NCI-H510A treated with DMSO at 0.1 percent for 48 hours (cell line): ENCODE measurements around the gene PDZD8.
"Not testable (repeated sequence)": the region's sequence is repeated elsewhere in the genome, so short reads cannot be mapped to it uniquely, and the experiment has no call there.

Experiments used
- DNase-seq: peaks from one replicate; lab custom pipeline; 2025; lab: John Stamatoyannopoulos, UW

PDZD8 gene

GRCh38 chr10:117346574-117346973, 28.7 kb downstream of the PDZD8 start:
- DNase-seq: no peak

DNA sequence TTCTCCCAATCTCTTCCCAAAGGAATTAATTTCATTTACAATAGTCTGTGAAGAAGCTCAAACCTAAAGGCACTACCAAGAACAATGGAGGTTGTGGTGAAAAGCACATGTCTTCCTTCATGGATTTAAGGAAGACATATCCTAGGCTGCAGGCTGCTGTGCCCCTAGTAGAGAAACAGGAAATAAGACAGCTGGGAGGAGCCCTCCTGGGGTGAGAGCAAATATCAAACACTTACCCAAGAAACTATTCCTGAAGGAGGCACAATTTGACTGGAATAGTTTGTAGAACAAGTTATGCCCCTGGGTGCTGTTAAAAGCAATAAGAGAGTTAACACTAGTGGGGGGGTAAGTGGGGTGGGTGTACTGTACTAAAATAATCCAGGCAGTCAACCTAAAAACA, 30.1 kb downstream of the PDZD8 start:
- no peak for DNase-seq

- no peak for DNase-seq
Observed at GRCh38 chr10:117342641-117343040, 32.6 kb downstream of the PDZD8 start.

DNA sequence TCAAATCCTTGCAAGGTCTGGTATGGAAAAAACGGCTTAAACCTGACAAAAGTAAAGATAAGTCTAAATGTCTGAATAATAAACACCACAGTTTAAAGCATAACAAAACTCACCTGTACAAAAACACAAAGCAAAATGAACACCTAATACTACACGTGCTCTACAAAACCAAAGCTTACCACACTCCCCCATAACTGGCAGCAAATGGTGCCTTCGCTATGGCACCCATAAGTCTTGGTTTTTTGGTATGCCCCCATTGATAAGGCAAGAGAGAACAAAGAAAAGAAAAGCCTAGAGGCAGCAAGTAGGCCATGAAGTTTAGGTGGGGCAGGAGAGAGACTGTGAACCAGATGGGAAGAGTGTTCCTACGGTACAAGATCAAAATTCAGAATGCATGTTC, 34.2 kb downstream of the PDZD8 start:
- no peak for DNase-seq

- no peak for DNase-seq
Observed at GRCh38 chr10:117339979-117340378, 35.3 kb downstream of the PDZD8 start.

DNA sequence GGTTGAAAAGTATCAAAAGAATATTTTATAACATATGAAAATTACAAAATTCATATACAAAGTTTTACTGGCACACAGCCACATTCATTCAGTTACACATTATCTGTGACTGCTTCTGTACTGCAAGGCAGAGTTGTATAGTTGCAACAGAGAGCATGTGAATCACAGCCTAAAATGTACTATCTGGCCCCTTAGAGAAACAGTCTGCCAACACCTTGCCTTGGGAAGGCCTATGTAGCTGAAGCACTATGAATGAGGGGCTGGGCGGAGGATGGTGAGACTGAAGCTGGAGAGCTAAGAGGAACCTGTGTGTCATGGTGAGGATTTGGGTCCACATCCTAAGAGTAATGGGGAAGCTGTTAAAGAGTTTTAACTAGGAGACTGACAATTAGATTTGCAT, 35.7 kb downstream of the PDZD8 start:
- no peak for DNase-seq

GRCh38 chr10:117334926-117335325, 40.3 kb downstream of the PDZD8 start:
- no peak for DNase-seq

DNA sequence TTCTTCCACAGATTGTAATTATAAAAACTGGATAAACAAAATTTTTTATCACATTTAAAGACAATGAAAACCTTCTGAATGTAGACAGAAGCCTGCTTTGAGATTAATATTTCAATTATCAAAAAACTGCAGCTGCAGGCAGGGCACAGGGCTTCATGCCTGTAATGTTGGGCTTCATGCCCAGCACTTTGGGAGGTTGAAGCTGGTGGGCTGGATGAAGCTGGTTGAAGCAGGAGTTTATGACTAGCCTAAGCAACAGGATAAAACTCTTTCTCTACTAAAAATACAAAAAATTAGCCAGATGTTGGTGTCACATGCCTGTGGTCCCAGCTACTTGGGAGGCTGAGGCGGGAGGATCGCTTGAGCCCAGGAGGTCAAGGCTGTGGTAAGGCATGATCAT, 41.2 kb downstream of the PDZD8 start:
- no peak for DNase-seq

DNA sequence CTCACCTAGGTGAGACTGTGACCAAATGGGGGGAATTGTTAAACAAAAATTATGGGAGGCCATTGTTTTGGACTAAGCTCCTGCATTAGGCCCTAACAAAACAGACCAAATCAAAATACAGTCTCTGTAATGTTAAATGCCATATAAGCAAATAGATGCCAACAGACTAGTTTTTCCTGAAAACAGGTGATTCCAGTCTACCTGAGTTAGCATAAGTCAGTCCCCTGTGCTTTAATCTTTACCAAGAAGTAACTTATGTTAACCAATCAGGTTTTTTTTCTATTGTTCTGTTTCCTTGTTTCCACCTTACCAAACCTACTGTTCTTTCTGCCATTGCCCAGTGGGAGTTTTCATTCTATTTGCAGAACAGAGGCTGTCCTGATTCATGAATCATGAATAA, 48.0 kb downstream of the PDZD8 start:
- DNase-seq: no peak

DNA sequence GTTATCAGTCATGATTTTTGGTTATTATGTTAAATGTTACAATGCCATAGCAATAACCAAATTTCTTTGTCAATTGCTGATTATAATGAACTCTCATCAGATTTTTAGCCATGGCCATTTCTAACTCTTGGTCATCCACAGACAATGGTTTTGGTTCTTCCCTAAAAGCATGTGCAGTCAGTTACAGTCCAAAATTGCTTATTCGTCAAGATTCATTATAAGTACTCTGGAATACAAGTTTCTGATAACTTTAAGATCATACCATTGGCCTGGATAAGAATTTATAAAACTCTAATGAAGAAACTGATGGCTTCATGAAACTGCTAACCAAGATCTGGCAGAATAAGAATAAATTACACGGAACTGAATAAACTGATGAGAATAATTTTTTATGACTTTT, 50.9 kb downstream of the PDZD8 start:
- no peak for DNase-seq

- DNase-seq: no peak
Observed at GRCh38 chr10:117322260-117322659, 53.0 kb downstream of the PDZD8 start.

GRCh38 chr10:117320050-117320665, 55.1 kb downstream of the PDZD8 start:
- DNase-seq: no peak

GRCh38 chr10:117318909-117319308, 56.3 kb downstream of the PDZD8 start:
- no peak for DNase-seq

DNA sequence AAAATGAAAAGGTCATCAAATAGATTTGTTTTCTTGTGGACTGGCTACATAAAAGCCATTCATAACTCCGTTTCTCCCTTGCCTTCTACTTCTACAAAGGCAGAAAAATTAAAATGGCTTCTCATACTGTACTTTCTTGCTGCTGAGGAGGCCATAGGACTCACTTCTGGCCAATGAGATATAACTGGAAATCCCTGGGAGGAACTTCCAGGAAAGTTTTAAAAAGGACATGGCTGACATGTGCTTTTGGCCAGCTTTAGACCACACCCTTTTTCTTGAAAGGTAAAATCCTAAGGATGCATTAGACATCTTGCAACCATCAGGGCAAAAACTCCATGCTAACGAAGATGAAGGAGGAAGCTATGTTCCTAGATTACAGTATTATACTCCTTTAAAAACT, 58.5 kb downstream of the PDZD8 start:
- no peak for DNase-seq

DNA sequence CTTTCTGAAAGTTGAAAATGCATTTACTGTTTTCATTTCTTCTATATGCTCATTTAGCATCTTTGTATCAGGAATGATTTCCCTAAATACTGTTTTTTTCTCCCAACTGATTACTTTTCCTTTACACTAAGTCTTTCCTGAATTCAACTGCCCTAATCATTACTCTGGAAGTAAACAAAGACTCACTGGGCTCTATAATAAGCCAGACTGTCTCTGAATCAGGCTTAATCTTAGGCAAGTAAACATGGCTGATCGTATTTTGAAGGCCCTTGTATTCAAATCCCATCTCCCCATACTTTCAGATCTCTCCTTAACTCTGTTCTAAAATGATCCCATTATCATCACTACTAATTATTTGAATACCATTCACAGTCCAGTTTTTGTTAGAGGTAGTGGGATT, 61.6 kb downstream of the PDZD8 start:
- DNase-seq: no peak

GRCh38 chr10:117312430-117312829, 62.8 kb downstream of the PDZD8 start:
- no peak for DNase-seq

DNA sequence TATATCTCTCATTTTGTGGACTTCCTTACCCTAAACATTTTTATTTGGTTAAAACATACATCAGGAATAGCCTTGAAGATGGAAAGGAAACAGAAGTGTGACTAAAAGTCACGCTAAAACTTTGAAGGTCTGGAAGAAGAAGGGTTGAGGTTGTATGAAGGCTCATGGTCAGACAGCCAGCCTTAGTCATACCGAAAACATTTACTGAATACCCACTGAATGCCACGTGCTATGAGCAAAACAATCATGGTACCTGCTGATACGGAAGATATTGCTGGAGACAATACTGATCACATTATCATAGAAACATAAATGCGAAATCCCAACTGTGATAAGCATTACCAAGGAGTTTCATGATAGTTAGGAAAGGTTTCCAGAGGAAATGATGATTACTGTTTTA, 64.0 kb downstream of the PDZD8 start:
- no peak for DNase-seq

DNA sequence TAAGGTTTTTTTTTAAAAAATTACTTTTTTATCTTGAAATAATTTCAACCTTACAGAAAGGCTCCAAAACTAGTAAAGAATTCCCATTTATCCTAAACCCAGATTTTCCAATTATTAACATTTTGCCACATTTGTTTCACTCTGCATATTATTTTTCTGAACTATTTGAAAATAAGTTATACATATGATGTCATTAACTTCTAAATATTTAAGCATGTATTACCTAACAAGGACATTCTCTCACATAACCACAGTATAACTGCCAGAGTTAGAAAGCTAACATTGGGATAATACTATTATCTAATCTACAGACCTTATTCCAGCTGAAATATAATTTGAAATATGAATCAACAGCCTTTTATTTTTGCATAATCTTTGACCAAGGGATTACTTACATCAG, 68.6 kb downstream of the PDZD8 start:
- no peak for DNase-seq

GRCh38 chr10:117303451-117303850, 71.8 kb downstream of the PDZD8 start:
- DNase-seq: not testable (repeated sequence)

DNA sequence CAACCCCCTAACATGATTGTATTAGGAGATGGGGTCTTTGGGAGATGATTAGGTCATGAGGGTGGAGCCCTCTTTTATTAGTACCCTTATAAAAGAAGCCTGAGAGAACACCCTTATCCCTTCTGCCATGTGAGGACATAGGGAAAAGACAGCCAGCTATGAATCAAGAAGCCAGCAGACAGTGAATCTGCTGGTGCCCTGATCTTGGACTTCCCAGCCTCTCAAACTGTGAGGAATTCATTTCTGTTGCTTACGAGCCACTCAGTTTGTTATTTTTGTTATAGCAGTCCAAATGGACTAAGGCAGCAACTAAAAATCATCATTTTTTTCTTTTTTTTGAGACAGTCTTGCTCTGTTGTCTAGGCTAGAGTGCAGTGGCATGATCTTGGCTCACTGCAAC, 74.6 kb downstream of the PDZD8 start:
- DNase-seq: no peak

DNA sequence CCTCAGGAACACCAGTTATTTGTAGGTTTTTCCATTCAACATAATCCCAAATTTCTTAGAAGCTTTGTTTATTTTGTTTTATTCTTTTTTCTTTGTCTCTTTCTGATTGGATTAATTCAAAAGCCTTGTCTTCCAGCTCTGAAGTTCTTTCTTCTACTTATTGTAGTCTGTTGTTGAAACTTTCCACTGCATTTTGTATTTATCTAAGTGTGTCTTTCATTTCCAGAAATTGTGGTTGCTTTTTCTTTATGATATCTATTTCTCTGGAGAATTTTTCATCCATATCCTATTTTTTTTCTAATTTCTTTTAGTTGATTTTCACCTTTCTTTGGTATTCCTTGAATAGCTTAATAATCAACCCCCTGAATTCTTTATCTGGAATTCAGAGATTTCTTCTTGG, 75.8 kb downstream of the PDZD8 start:
- no peak for DNase-seq

GRCh38 chr10:117298219-117298618, 77.0 kb downstream of the PDZD8 start:
- no peak for DNase-seq

- DNase-seq: no peak
Observed at GRCh38 chr10:117294735-117295134, 80.5 kb downstream of the PDZD8 start.

- DNase-seq: no peak
Observed at GRCh38 chr10:117294039-117294645, 81.1 kb downstream of the PDZD8 start.
